Progenitor cell of endocrine pancreas (in vitro differentiated cells): Measurements from ENCODE around the gene TMC8. TPM values are rescaled to one million over a fixed set of nuclear protein-coding genes. Genes with fewer than 3 reads are reported as not detected.

Experiments
- DNase-seq: peaks from one replicate; pipeline ENCODE4 v3.0.0; 2021; ENCODE audit warnings: low spot score; ENCODE audit not compliant: unreplicated experiment
- H3K27ac Mint-ChIP-seq: 2 replicates; pipeline ENCODE4 v1.8.0; 2021; ENCODE audit warnings: mild to moderate bottlenecking, moderate library complexity, mixed read lengths
- H3K27me3 Mint-ChIP-seq: 2 replicates; pipeline ENCODE4 v1.8.0; 2021; ENCODE audit warnings: mixed read lengths
- H3K36me3 Mint-ChIP-seq: 2 replicates; pipeline ENCODE4 v1.8.0; 2022; ENCODE audit warnings: mixed read lengths; ENCODE audit not compliant: insufficient read depth
- H3K4me1 Mint-ChIP-seq: 2 replicates; pipeline ENCODE4 v1.8.0; 2021; ENCODE audit warnings: low read depth, mixed read lengths
- H3K4me3 Mint-ChIP-seq: 2 replicates; pipeline ENCODE4 v1.8.0; 2021; ENCODE audit warnings: low read depth, mild to moderate bottlenecking, moderate library complexity, mixed read lengths
- H3K9me3 Mint-ChIP-seq: 2 replicates; pipeline ENCODE4 v1.8.0; 2021; ENCODE audit warnings: low read depth, mixed read lengths
- CTCF ChIP-seq: fragments of 200-600 bp; sonication (generic); IDR thresholded peaks from one replicate; pipeline ENCODE4 v1.5.0; 2021; ENCODE audit warnings: antibody characterized with exemption, mild to moderate bottlenecking; ENCODE audit not compliant: unreplicated experiment
- total RNA-seq: library from RNA; stranded (reverse); gene quantifications from 2 replicates; pipeline ENCODE4 v1.2.1, GENCODE V29; 2021

Gene TMC8
- total RNA-seq, 1 donor from 2014 or later = 0.12 TPM

- Mint-ChIP-seq H3K27me3 (no peaks in the 10 kb centered on the region), H3K36me3 (peaks cover 19% of the 10 kb centered on the region), H3K4me1 (peaks cover 2% of the 10 kb centered on the region), H3K27ac (no peak overlapping the region), H3K4me3 (no peak overlapping the region), H3K9me3 (no peaks in the 10 kb centered on the region)
- no peak for DNase-seq
- TF ChIP-seq CTCF = no peak
Measured at GRCh38 chr17:78110363-78111015, 20.1 kb upstream of the TMC8 start.

DNA sequence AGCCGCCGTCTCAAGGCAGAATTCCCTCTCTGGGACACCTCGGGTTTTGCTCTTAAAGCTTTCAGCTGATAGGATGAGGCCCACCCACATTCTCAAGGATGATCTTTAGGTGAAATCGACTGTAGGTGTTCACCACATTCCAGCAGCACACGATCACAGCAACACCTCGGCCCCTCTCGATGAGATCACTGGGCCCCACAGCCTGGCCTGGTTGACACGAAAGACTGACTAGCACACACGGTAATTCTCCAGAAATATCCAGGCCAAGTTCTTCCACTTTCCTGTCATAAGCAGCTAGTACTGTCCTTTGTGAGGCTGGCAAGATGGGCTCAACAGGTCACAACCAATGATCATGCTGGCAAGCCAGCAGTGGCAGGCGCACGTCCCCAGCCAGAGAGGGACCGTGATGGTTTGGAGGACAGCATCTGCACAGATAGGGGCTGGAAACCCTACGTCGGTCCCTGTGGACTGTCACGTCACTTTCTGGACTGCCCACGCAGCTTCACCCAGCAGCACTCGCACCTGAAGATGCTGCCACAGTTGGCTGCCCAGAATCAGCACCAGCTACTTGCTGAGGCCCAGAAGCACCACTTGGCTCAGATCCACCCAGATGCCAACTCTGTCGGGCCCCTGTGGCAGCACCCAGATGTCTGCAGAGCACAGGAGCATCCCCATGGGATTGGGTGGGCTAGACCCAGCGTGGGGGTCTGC lies 19.4 kb upstream of the TMC8 start:
- Mint-ChIP-seq H3K27me3 (no peaks in the 10 kb centered on the region), H3K27ac (no peak overlapping the region), H3K4me1 (peaks cover 2% of the 10 kb centered on the region), H3K9me3 (no peaks in the 10 kb centered on the region), H3K4me3 (no peak overlapping the region), H3K36me3 (peaks cover 19% of the 10 kb centered on the region)
- no peak for DNase-seq
- TF ChIP-seq CTCF = no peak

DNA sequence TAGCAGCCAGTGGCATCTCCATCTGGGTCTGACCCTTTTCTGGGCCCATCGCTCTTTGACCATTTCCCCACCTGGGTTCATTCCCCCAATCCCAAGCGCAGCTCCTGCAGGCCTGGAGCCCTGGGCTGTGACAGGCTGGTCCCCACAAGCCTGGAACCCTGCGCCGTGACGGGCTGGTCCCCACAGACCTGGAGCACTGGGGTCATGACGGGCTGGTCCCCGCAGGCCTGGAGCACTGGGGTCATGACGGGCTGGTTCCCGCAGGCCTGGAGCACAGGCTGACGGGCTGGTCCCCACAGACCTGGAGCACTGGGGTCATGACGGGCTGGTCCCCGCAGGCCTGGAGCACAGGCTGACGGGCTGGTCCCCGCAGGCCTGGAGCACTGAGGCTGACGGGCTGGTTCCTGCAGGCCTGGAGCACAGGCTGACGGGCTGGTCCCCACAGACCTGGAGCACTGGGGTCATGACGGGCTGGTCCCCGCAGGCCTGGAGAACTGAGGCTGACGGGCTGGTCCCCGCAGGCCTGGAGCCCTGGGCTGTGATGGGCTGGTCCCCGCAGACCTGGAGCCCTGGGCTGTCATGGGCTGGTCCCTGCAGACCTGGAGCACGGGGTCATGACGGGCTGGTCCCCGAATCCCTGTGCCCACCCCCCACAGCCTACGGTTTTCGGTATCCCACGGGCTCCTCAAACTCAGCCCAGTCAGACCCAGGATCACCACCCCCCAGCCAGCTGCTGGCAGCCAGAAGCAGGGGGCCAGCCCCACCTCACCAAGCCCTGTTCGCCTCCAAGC lies 18.6 kb upstream of the TMC8 start:
- H3K27ac Mint-ChIP-seq = no peak overlapping the region

DNA sequence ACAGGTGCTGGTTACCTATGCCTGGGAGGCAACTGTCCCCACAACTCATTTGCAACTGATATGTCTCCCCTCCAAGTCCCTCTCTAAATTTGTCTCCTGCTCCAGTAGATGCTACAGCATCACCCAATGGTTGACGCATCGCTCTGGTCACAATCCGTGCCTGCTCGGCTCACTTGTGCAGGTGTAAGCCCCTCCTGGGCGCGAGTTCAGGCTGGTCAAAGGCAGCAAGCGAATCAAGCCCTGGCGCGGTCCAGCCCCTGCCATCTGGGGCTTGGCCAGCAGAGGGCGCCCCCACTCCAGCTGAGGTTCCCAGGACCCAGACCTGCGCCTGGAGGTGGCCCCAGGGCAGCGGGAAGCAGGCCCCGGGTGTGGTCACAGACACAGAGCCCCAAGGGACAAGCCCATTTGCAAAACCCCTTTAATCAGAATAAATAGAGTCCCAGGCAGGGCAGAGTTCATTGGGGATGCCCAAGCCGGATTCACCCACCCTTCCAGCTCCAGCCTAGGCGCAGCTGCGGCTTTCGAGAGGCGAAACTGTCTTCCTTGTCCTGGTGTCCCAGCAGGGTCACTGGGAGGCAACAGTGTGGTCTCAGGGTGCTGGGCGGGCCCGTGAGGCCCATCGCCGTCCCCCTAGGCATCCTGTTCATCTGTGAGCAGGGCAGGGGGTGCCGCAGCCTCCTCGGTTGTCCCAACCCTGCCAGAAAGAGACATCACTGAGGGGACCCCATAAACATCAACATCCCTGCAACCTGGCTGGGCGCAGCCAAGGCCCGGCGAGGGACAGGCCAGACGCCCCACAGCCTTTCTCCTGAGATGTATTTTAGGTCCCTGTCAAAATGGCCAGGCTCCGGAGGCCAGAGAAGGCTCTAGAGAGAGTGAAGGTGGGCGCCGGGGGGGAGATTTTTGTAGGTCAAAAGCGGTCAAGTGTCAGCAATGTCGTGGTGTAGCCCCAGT lies 17.8 kb upstream of the TMC8 start:
- Mint-ChIP-seq H3K36me3 (peaks cover 21% of the 10 kb centered on the region), H3K27ac (peak overlapping the region; percentile 37), H3K27me3 (no peaks in the 10 kb centered on the region), H3K4me3 (no peak overlapping the region), H3K4me1 (peaks cover 10% of the 10 kb centered on the region), H3K9me3 (no peaks in the 10 kb centered on the region)
- DNase-seq = peak; percentile 88
- TF ChIP-seq CTCF = peak; percentile 99

More for the DNA sequence above, 18.6 kb upstream of the TMC8 start:
- Mint-ChIP-seq H3K9me3 (no peaks in the 10 kb centered on the region), H3K27me3 (no peaks in the 10 kb centered on the region), H3K4me1 (peaks cover 4% of the 10 kb centered on the region), H3K4me3 (no peak overlapping the region), H3K36me3 (peaks cover 22% of the 10 kb centered on the region)
- DNase-seq = no peak
- no peak for TF ChIP-seq CTCF
